ENCODE results near the gene PDE4B. TPM values are rescaled to one million over a fixed set of nuclear protein-coding genes. Genes with fewer than 3 reads are reported as not detected.

Gene PDE4B
- total RNA-seq, 4 donors from 2014 or later: 0.08 to 6.7 (median 3.4) TPM

DNA sequence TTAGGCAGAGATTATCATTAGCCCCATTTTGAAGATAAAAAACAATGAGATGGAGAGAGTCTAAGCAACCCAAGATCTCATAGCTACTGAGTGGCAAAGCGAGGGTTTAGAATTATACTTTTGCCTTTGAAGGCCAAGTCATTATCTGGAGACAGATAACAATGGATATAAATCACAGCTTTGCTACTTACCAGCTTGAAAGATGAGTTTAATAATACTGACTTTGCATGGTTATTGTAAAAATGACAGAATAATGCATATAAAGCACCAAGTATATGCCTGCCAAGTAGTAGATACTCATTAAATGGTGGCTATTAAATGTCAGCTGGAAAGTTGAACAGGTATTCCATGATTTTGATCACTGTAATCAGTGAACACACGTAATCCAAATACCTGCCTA is 499.6 kb downstream of the PDE4B start:
- 98 to 100% methylated on average over 2 of the region's 2 CpGs for WGBS, 2 donors
- H3K27me3 ChIP-seq: no peaks in the 10 kb centered on the region
- peaks cover 0 to 14% (median 13%) of the 10 kb centered on the region in 3 donors for H3K4me1 ChIP-seq
- TF ChIP-seq POLR2A (IDR thresholded peaks at IDR 0.05): no peak
- TF ChIP-seq, protein P1, sequence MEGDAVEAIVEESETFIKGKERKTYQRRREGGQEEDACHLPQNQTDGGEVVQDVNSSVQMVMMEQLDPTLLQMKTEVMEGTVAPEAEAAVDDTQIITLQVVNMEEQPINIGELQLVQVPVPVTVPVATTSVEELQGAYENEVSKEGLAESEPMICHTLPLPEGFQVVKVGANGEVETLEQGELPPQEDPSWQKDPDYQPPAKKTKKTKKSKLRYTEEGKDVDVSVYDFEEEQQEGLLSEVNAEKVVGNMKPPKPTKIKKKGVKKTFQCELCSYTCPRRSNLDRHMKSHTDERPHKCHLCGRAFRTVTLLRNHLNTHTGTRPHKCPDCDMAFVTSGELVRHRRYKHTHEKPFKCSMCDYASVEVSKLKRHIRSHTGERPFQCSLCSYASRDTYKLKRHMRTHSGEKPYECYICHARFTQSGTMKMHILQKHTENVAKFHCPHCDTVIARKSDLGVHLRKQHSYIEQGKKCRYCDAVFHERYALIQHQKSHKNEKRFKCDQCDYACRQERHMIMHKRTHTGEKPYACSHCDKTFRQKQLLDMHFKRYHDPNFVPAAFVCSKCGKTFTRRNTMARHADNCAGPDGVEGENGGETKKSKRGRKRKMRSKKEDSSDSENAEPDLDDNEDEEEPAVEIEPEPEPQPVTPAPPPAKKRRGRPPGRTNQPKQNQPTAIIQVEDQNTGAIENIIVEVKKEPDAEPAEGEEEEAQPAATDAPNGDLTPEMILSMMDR (IDR thresholded peaks at IDR 0.05): no peak
- no peak overlapping the region for H3K4me3 ChIP-seq
- DNase-seq: no peak
- no peaks in the 10 kb centered on the region for H3K9me3 ChIP-seq
- H3K36me3 ChIP-seq: no peaks in the 10 kb centered on the region
- intact Hi-C loops (cut with DNase I): no loop called here
- H3K27ac ChIP-seq: no peak overlapping the region

DNA sequence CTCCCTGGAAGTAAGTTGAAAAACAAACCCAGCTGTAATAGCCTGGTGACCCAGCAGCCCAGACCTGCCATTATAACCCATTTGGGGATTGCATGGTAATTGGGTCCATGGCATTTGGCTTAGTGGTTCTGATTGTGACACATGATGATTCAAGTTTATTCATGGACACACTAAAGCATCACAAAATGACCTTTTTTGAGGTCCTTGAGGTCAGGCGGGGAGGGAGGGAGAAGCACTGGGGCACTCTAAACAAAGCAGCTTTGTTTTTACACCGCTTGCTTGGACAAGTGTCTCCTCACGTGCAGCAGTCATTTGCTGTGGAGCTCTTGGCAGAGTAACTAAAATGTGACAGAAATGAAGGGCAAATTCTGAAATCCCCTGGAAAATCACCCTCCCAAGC is 500.2 kb downstream of the PDE4B start:
- DNase-seq: no peak
- Histone ChIP-seq H3K36me3 (no peaks in the 10 kb centered on the region), H3K4me1 (peaks cover 0 to 14% (median 13%) of the 10 kb centered on the region in 3 donors), H3K9me3 (no peaks in the 10 kb centered on the region), H3K27ac (no peak overlapping the region), H3K4me3 (no peak overlapping the region), H3K27me3 (no peaks in the 10 kb centered on the region)
- intact Hi-C loops (cut with DNase I): no loop called here
- 71% methylated on average over 1 to 3 of the region's 3 CpGs for WGBS, 2 donors
- no peak for TF ChIP-seq POLR2A (IDR thresholded peaks at IDR 0.05)

DNA sequence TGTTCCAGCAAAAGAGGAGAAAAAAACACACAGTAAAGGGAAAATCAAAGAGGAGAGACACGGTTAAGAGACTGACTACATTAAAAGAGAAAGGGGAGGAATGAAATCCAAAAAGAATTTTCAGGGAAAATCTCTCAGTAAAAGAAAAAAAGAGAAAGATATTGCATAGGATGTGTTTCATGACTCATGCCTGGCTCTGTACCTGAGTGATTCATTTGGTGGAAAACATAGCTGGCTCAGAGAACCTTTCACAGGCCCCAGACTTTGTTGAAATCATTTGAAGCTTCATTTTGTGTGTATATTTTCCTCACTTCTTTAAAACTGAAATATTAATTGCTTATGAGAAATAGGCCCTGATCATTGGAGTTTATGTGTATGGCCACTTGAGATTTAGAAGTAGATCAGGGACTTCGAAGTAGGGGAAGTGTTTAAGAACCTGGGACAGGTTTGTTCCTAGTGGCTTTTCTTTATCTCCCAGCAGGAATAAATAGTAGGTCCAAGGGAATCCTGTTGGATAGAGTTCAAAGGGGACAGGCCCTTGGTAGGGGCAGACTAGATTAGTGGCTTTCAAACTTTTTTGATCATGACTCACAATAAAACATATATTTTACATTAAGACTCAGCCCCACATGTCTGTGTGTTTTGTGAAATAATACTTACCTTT is 502.1 kb downstream of the PDE4B start:
- no peak for DNase-seq
- peak overlapping the region; percentile 40 to 68 (median 61) for H3K27ac ChIP-seq

DNA sequence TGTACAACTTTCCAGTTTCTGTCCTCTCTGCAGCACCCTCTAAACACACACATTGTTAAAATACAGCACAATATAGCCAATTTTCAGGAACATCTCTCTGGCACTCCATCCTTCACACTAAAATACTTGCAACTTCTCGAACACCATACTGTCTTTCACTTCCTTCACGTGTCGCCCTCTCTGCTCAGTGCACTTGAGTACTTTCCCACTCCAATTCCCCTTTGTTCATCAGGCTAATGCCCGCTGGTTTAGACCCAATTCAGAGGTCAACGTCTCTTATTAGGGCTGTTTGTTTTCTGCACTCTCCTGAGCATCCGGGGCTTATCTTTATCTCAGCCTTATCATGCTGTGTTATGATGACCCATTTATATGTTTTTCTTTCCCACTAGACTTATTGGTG is 503.1 kb downstream of the PDE4B start:
- peaks cover 0 to 21% (median 14%) of the 10 kb centered on the region in 3 donors for H3K4me1 ChIP-seq
- intact Hi-C loops (cut with DNase I): no loop called here
- H3K9me3 ChIP-seq: no peaks in the 10 kb centered on the region
- no peak for DNase-seq
- H3K27me3 ChIP-seq: no peaks in the 10 kb centered on the region
- 82 to 91% methylated on average over 6 of the region's 6 CpGs for WGBS, 2 donors
- H3K4me3 ChIP-seq: no peak overlapping the region
- no peak overlapping the region for H3K27ac ChIP-seq
- H3K36me3 ChIP-seq: no peaks in the 10 kb centered on the region
- TF ChIP-seq POLR2A (IDR thresholded peaks at IDR 0.05): no peak
- TF ChIP-seq, protein P1 (IDR thresholded peaks at IDR 0.05): no peak

More for the DNA sequence above, 502.1 kb downstream of the PDE4B start:
- no peak for TF ChIP-seq POLR2A (IDR thresholded peaks at IDR 0.05)
- TF ChIP-seq, protein P1 (IDR thresholded peaks at IDR 0.05): no peak
- no peaks in the 10 kb centered on the region for H3K36me3 ChIP-seq
- WGBS, 2 donors: 31 to 44% methylated on average over 2 of the region's 2 CpGs
- H3K4me1 ChIP-seq: peaks cover 0 to 14% (median 13%) of the 10 kb centered on the region in 3 donors
- no peaks in the 10 kb centered on the region for H3K9me3 ChIP-seq
- H3K4me3 ChIP-seq: no peak overlapping the region
- intact Hi-C loops (cut with DNase I): no loop called here
- H3K27me3 ChIP-seq: no peaks in the 10 kb centered on the region

DNA sequence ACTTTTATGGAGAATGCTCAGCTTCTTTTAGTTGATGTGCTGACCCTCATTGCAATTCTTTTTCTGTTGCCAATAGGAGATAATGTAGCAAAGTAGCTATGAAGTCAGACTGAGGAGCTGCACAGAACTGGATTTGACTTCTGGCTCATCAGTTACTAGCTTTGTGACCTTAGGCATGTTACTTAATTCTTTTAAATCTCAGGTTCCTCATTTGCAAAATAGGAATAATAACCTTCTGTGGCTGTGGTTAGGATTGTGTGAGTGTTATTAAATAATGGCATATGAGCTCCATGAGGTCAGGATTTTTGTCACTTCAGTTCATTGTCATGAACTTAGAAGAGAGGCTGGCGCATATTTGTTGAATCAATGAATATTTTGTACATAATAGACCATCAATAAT is 503.7 kb downstream of the PDE4B start:
- 96 to 100% methylated on average over 1 of the region's 1 CpG for WGBS, 2 donors
- no peaks in the 10 kb centered on the region for H3K36me3 ChIP-seq
- intact Hi-C loops (cut with DNase I): no loop called here
- DNase-seq: no peak
- peaks cover 0 to 27% (median 14%) of the 10 kb centered on the region in 3 donors for H3K4me1 ChIP-seq
- H3K9me3 ChIP-seq: no peaks in the 10 kb centered on the region
- no peak overlapping the region for H3K27ac ChIP-seq
- TF ChIP-seq POLR2A (IDR thresholded peaks at IDR 0.05): no peak
- TF ChIP-seq, protein P1 (IDR thresholded peaks at IDR 0.05): no peak
- no peak overlapping the region for H3K4me3 ChIP-seq
- H3K27me3 ChIP-seq: no peaks in the 10 kb centered on the region

Measured in esophagus squamous epithelium (tissue), 5 donors.